ENCODE results near the gene PLCB3. TPM values are rescaled to one million over a fixed set of nuclear protein-coding genes. Genes with fewer than 3 reads are reported as not detected.
A peak's percentile ranks its signal among the peaks of the same experiment; 100 is the strongest.

Gene PLCB3
- polyA plus RNA-seq, 6 donors from 2014 or later, result 0.12 to 0.55 (median 0.21) TPM; not detected in 1

DNA sequence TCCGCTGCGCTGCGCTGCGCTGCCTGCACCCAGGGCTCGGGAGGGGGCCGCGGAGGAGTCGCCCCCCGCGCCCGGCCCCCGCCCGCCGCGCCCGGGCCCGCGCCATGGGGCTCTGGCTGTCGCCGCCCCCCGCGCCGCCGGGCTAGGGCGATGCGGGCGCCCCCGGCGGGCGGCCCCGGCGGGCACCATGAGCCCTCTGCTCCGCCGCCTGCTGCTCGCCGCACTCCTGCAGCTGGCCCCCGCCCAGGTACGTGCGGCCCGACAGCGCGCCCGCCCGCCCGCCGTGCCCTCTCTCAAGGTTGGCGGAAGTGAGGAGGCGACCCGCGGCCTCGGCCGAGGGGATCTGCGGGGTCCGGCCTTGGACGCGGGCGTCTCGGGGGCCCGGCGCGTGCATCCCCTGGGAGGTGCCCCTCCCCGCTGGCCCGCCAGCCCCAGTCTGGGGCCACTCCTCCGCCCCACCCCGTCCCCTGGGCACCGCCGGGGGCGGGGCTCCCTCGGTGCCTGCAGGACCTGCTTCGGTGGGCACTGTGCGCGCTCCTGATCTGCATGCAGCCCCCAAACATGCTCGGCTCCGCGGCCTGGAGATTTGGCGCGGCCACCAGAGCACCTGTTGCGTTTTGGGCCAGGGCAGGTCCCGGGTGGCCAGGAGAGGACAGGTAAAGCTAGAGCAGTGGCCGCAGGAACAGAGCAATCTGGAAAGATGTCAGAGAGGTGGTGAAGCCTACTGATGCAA lies 16.5 kb upstream of the PLCB3 start:
- Mint-ChIP-seq H3K4me3 (peak overlapping the region; percentile 88 to 94 (median 90)), H3K9me3 (no peaks in the 10 kb centered on the region), H3K36me3 (no peaks in the 10 kb centered on the region), H3K27me3 (no peaks in the 10 kb centered on the region), H3K4me1 (peaks cover 30 to 67% (median 62%) of the 10 kb centered on the region in 3 donors), H3K27ac (peak overlapping the region; percentile 86 to 97 (median 94))
- ATAC-seq (ENCODE audit: low read depth in 2 of 2) (peak; percentile 54 to 57), DNase-seq (peak; percentile 78)

DNA sequence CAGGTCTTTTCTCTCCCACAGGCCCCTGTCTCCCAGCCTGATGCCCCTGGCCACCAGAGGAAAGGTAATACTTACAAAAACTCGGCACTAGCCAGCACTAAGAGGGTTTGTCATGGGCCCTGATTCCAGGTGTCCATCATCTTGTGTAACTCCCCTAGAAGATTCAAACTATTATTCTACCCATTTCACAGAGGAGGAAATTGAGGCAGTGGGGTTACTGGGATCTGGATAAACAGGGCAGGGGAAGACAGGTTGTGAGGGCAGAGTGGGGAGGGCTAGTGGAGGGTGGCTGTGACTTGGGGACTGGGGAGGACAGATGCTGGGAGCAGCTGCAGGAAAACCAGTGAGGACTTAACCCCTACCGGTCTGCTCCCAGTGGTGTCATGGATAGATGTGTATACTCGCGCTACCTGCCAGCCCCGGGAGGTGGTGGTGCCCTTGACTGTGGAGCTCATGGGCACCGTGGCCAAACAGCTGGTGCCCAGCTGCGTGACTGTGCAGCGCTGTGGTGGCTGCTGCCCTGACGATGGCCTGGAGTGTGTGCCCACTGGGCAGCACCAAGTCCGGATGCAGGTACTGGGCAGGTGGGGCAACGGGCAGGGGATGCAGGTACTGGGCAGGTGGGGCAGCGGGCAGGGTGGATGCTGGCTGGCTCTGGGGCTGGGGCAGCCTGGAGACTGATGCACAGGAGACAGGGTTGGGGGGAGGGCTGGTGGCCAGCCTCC lies 15.7 kb upstream of the PLCB3 start:
- Mint-ChIP-seq H3K27ac (peak overlapping the region; percentile 86 to 97 (median 94)), H3K27me3 (no peaks in the 10 kb centered on the region), H3K4me1 (peaks cover 38 to 70% (median 67%) of the 10 kb centered on the region in 3 donors), H3K36me3 (no peaks in the 10 kb centered on the region), H3K4me3 (peak overlapping the region; percentile 88 to 94 (median 90)), H3K9me3 (no peaks in the 10 kb centered on the region)
- ATAC-seq (ENCODE audit: low read depth in 2 of 2) (no peak), DNase-seq (no peak)

DNA sequence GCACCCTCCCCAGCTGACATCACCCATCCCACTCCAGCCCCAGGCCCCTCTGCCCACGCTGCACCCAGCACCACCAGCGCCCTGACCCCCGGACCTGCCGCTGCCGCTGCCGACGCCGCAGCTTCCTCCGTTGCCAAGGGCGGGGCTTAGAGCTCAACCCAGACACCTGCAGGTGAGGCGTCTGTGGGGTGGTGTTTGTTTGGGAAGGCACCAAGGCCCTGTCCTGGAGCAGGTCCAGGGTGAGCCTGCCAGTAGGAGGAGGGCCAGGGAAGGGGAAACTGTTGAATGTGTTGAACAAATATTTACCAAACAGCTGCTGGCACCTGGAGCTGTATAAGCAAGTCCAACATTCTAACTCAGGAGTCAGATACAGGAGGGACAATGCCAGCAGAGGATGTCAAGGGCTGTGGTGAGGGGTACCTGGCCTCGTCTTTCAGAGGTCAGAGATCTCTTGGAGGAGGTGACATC lies 13.8 kb upstream of the PLCB3 start:
- no peaks in the 10 kb centered on the region for H3K27me3 Mint-ChIP-seq
- H3K36me3 Mint-ChIP-seq, result no peaks in the 10 kb centered on the region
- ATAC-seq (ENCODE audit: low read depth in 2 of 2), result no peak
- no peaks in the 10 kb centered on the region for H3K9me3 Mint-ChIP-seq
- H3K4me1 Mint-ChIP-seq, result peaks cover 38 to 65% (median 63%) of the 10 kb centered on the region in 3 donors
- peak overlapping the region in 3 of 8 donors; percentile 55 to 91 (median 64) for H3K4me3 Mint-ChIP-seq
- DNase-seq, result no peak
- peak overlapping the region in 5 of 6 donors; percentile 32 to 99 (median 54) for H3K27ac Mint-ChIP-seq

DNA sequence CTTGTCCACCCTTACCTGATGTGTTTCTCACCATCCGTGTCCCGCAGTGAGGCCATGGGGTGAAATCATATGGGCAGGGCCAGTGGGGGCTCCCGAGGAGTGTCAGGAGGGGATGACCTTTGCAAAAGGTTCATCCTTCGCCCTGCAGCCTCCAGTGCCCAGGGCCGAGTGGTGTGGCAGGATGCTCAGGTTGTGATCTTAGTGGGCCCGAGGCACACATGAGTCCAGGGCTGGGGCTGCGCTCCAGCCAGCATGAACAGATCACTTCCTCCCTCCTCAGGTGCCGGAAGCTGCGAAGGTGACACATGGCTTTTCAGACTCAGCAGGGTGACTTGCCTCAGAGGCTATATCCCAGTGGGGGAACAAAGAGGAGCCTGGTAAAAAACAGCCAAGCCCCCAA lies 13.3 kb upstream of the PLCB3 start:
- peak overlapping the region in 6 of 8 donors; percentile 12 to 91 (median 34) for H3K4me3 Mint-ChIP-seq
- DNase-seq, result no peak
- H3K36me3 Mint-ChIP-seq, result no peaks in the 10 kb centered on the region
- ATAC-seq (ENCODE audit: low read depth in 2 of 2), result no peak
- H3K27me3 Mint-ChIP-seq, result no peaks in the 10 kb centered on the region
- no peaks in the 10 kb centered on the region for H3K9me3 Mint-ChIP-seq
- H3K27ac Mint-ChIP-seq, result peak overlapping the region in 4 of 6 donors; percentile 73 to 100 (median 97)
- H3K4me1 Mint-ChIP-seq, result peaks cover 35 to 66% (median 63%) of the 10 kb centered on the region in 3 donors

DNA sequence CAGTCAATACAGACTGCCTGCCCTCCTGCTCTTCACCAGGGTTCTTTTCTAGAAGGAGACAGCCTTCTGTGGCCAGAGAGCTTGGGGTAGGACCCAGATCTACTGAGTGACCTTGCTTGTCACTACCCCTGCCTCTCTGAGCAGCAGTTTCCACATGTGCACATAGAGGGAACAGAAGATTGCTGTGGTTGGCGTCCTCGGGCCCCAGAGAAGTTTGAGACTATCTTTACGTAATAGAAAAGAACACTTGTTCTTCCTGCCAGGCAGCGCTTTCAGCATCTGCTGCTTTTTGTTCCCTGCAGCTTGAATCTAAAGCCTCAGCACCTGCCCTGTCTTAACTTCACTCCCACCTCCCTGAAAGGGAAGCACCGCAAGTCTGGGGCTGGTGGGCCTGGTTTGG lies 12.3 kb upstream of the PLCB3 start:
- DNase-seq (no peak), ATAC-seq (ENCODE audit: low read depth in 2 of 2) (no peak)
- Mint-ChIP-seq H3K4me3 (peak overlapping the region in 4 of 8 donors; percentile 24 to 91 (median 51)), H3K4me1 (peaks cover 36 to 69% (median 63%) of the 10 kb centered on the region in 3 donors), H3K9me3 (no peaks in the 10 kb centered on the region), H3K27me3 (no peaks in the 10 kb centered on the region), H3K36me3 (no peaks in the 10 kb centered on the region), H3K27ac (peak overlapping the region; percentile 59 to 100 (median 100))

DNA sequence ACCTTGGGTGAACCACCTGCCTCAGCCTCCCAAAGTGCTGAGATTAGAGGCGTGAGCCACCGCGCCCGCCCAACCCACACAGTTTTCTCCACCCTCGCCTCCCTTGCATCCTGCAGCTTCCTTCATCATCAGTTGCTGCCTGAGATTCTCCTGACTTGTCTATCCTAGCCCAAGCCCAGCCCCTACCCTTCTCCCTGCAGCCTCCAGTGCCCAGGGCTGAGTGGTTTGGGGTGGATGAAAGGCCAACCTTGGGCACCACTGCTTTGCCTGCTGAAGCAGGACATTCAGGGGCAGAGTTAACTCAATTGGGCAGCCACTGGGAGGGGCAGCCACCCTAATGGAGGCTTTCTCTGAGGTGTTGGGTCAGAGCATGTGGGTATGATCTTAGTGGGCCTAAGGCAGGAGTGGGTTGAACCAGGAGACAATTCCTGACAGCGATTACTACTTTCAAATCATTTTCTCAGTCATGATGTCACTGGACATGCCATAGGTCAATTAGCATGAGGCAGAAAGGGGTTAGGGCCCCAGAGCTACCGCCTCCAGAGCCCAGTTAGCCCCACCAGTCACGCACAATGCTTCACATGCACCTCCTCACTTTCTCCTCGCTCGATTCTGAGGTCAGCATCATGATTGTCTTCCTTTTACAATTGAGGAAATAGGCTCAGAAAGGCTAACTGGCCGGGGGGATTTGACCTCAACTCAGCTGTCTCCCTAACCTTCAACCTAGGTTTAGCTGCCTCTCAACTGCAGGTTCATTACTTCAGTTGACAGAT lies 11.5 kb upstream of the PLCB3 start:
- H3K27me3 Mint-ChIP-seq, result no peaks in the 10 kb centered on the region
- H3K4me1 Mint-ChIP-seq, result peaks cover 36 to 69% (median 67%) of the 10 kb centered on the region in 3 donors
- DNase-seq (peak; percentile 74), ATAC-seq (ENCODE audit: low read depth in 2 of 2) (peak; percentile 6 to 18)
- peak overlapping the region; percentile 87 to 97 (median 91) for H3K4me3 Mint-ChIP-seq
- no peaks in the 10 kb centered on the region for H3K36me3 Mint-ChIP-seq
- no peaks in the 10 kb centered on the region for H3K9me3 Mint-ChIP-seq
- peak overlapping the region; percentile 99 to 100 (median 100) for H3K27ac Mint-ChIP-seq

DNA sequence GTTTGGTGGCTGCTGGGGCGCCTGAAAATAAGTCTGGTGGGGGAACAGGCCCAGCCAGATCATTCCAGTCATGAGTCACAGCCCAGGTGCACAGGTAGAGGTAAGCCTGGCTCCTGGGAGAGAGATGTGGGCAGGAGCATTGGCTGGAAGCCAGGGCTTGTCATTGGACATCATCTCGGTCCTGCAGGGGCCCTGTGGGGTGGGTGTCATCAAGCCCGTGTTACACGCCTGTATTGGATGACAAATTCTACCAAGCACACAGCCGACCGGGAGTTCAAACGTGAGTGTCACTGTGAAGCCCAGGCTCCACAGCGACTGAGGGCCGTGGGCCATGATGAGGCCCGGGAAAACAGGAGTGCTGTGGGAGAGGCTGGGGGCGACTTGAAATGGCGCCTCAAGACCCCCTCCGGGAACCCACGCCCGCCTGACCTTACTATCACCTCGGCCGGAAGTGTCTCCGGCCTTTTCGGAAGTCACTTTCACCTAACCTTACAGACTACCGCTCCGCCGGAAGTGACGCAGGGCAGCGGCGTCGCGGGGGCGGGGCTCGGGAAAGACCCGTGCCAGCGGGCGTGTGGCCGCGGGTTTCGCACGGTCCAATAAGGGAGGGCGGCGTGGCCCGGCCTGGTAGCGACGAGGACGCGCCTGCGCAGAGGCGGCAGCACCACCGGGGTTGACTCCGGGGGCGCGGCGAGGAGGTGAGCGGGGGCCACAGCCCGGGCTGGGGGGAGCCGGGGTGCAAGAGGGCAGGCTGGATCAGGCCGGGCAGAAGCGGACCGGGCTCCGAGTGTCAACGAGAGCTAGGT lies 10.7 kb upstream of the PLCB3 start, which contains the start of gene FKBP2:
Gene FKBP2 (plus strand): TSS at position 661 of the 806 bp plus-strand sequence. CDS start 1,293 bp downstream, outside the sequence.
- Mint-ChIP-seq H3K9me3 (no peaks in the 10 kb centered on the region), H3K27ac (peak within 1 kb of the TSS; percentile 99 to 100 (median 100)), H3K36me3 (no peaks in the 10 kb centered on the region), H3K4me3 (peak within 1 kb of the TSS; percentile 87 to 97 (median 91)), H3K27me3 (no peaks in the 10 kb centered on the region), H3K4me1 (peaks cover 30 to 69% (median 68%) of the 10 kb centered on the region in 3 donors)
- DNase-seq (peak; percentile 99), ATAC-seq (ENCODE audit: low read depth in 2 of 2) (peak; percentile 63 to 65)

DNA sequence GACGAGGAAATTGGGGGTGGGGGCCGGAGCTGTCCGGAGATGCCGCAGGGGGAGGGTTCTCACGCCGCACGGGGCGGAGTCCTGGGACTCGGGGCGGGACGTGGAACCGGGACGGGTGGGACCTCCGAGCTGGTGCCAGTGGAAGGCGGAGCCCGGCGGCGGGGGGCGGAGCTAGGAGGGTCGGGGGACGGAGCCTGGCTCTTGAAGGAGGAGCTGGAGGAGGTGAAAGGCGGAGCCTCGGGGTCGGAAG lies 10.2 kb upstream of the PLCB3 start:
- Mint-ChIP-seq H3K36me3 (no peaks in the 10 kb centered on the region), H3K4me3 (peak overlapping the region; percentile 87 to 97 (median 91)), H3K27ac (peak overlapping the region; percentile 99 to 100 (median 100)), H3K27me3 (no peaks in the 10 kb centered on the region), H3K4me1 (peaks cover 34 to 70% (median 70%) of the 10 kb centered on the region in 3 donors), H3K9me3 (no peaks in the 10 kb centered on the region)
- DNase-seq, result peak; percentile 100
- peak; percentile 70 to 75 for ATAC-seq (ENCODE audit: low read depth in 2 of 2)

DNA sequence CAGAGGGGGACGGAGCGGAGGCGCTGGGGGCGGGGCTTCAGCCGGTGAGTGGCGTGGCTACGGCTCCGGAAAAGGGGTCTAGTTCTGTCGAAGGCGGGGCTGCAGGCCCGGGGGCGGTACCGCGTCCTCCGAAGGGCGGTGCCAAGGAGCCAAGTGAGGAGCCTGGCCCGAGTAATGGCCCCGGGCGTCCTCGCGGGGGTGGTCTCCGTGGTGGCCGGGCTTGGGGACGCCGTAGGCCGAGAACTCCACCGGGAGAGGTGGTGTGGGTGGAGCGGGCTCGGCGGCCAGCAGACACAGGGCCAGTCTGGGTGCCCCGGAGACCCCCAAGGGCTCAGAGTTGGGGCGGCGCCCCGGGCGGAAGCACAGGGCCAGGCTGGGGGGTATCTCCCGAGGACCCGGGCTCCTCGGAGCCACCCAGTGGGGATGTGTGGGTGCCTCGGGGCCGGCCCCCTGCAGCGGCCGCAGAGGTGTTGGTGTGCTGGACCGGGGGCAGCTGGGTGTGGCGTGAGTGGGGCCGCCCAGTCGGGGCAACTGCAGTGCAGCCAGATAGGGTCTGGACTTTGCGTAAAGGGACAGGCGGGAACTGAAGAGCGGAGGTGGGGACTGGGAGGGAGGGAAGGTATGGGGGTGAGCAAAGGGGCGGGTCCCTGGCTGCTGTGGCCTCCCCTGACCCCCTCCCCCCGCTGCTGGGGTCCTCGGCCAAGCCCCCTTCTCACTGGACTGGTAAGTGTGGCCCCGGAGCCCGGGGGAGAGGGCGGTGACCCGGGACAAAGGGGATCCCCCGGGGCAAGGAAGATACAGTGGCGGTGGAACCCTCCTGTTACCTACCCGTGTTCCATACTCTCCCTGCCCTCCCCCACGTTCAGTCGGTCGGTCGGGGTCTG lies 9.6 kb upstream of the PLCB3 start:
- Mint-ChIP-seq H3K27ac (peak overlapping the region; percentile 99 to 100 (median 100)), H3K27me3 (no peaks in the 10 kb centered on the region), H3K4me1 (peaks cover 36 to 72% (median 69%) of the 10 kb centered on the region in 3 donors), H3K36me3 (no peaks in the 10 kb centered on the region), H3K9me3 (no peaks in the 10 kb centered on the region), H3K4me3 (peak overlapping the region; percentile 87 to 97 (median 91))
- DNase-seq, result no peak
- ATAC-seq (ENCODE audit: low read depth in 2 of 2), result no peak

DNA sequence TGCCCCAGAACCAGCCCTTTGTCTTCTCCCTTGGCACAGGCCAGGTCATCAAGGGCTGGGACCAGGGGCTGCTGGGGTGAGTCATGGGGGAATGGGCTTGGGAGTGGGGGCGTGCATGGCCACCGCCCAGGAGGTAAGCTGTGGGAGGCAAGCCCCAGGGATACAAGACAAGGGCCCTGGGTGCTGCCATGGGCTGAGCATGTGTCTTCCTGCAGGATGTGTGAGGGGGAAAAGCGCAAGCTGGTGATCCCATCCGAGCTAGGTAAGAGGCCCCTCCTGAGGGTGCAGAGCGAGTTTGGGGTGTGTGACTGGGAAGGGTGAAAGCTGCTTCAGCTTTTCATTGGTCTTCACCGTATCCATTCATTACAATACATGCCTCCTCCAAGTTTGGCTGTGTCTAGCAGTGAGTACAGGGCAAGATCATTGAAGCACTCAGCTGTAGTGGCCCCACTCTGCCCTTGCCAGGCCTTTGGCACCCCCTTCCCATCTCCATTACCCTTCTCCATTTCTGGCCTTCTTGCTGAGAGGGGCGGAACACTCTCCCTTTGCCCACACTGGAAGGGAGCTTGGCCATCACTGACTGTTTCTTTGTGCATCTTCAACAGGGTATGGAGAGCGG lies 8.0 kb upstream of the PLCB3 start:
- Mint-ChIP-seq H3K4me1 (peaks cover 43 to 75% (median 64%) of the 10 kb centered on the region in 3 donors), H3K36me3 (no peaks in the 10 kb centered on the region), H3K27me3 (no peaks in the 10 kb centered on the region), H3K4me3 (peak overlapping the region; percentile 55 to 95 (median 84)), H3K27ac (peak overlapping the region in 3 of 6 donors; percentile 40 to 64 (median 44)), H3K9me3 (no peaks in the 10 kb centered on the region)
- DNase-seq (no peak), ATAC-seq (ENCODE audit: low read depth in 2 of 2) (no peak)

DNA sequence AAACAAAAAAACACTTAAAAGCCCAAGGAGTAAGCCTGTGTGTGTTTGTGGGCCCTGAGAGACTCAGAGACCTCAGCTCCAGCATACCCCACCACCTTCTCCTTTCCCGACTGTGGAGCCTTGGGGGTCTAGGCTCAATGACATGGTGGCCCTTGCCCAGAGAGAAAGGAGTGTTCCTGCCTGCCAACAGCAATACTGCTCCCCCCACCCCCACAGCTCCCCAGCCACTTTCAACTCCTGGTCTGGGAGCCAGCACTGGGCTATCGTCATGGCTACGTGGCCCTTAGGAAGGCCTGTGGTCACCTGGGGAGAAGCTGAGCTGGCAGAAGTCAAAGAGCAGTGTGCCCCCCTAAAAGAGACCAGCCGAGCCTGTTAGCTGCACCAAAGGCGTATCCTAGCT lies 7.2 kb upstream of the PLCB3 start:
- peak overlapping the region in 3 of 6 donors; percentile 24 to 64 (median 33) for H3K27ac Mint-ChIP-seq
- peaks cover 43 to 73% (median 56%) of the 10 kb centered on the region in 3 donors for H3K4me1 Mint-ChIP-seq

More for the DNA sequence above, 7.2 kb upstream of the PLCB3 start:
- no peak for DNase-seq
- no peak for ATAC-seq (ENCODE audit: low read depth in 2 of 2)
- H3K27me3 Mint-ChIP-seq, result no peaks in the 10 kb centered on the region
- no peaks in the 10 kb centered on the region for H3K36me3 Mint-ChIP-seq
- no peaks in the 10 kb centered on the region for H3K9me3 Mint-ChIP-seq
- H3K4me3 Mint-ChIP-seq, result peak overlapping the region in 6 of 8 donors; percentile 8 to 91 (median 52)

All from naive B cell (primary cell).